ENCODE measurements around the gene DNHD1. TPM values are rescaled to one million over a fixed set of nuclear protein-coding genes. Genes with fewer than 3 reads are reported as not detected.

The DNHD1 gene
- total and polyA plus RNA-seq, 9 of the 15 experiments (the other 6 are each of a cell fraction or from before 2014, with no cell fraction given): 0.82 to 9.7 (median 3.8) TPM

DNA sequence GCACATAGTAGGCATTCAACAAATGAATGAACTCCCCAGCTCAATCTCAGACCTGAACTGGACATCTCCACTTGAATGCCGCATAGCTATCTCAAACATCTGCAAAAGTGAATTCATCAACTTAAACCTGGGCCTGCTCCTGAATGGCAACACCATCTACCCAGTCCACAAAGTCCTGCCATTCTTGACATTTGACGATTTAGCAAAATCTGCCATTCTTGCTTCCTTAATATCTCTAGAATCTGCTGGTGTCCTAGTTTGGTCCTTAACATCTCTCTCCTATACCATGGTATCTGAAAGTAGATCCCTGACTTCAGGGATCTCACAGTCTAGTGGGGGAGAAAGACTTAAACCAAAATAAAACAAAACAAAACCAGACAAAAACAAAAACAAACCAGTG lies 43.9 kb upstream of the DNHD1 start:
- no peaks in the 10 kb centered on the region for H3K4me1 ChIP-seq (replicated peaks in 1 of 2; ENCODE audit: control insufficient read depth in 2 of 2, insufficient read depth in 2 of 2, low read length in 2 of 2)
- intact Hi-C loops (cut with micrococcal nuclease): no loop called here
- no peak overlapping the region for H3K9ac ChIP-seq (ENCODE audit: insufficient read depth in 1 of 2, low read depth in 2 of 2, low read length in 2 of 2)
- no TSS peak for BruUV-seq (replicated peaks)
- POLR2A ChIA-PET: interaction anchor here (0.8 to 1.6 kb wide), 3 partner anchors 16 to 45 kb away, joined by 3 read pairs; partner anchors contain the start of gene TRIM3
- no peak overlapping the region for H2AFZ ChIP-seq (ENCODE audit: low read depth, low read length)
- no peaks in the 10 kb centered on the region for H3K9me1 ChIP-seq (ENCODE audit: control insufficient read depth, insufficient read depth, low read length)
- no peaks in the 10 kb centered on the region for H3K79me2 ChIP-seq (ENCODE audit: control insufficient read depth, insufficient read depth, low read length)
- no peak overlapping the region for H3K27ac ChIP-seq (ENCODE audit: extremely low read depth, low read depth, low read length)
- H3K9me3 ChIP-seq (replicated peaks; ENCODE audit: control insufficient read depth, insufficient read depth, low read depth, low read length): no peaks in the 10 kb centered on the region
- WGBS (ENCODE audit: insufficient coverage, low coverage, missing lambda C conversion rate): 27% methylated on average over 2 of the region's 2 CpGs
- H4K20me1 ChIP-seq (replicated peaks; ENCODE audit: control insufficient read depth, insufficient read depth, low read length): no peaks in the 10 kb centered on the region; the same call in 1 of the 2 replicates
- FAIRE-seq (no peak), DNase-seq (ENCODE audit: extremely low read depth in 1 of 4, low spot score in 3 of 4) (no peak), ATAC-seq (no peak)
- H3K4me2 ChIP-seq (ENCODE audit: insufficient read depth, low read length): no peak overlapping the region
- TF ChIP-seq C11orf30 (IDR thresholded peaks at IDR 0.05; ENCODE audit: low read depth): 0 out of 2 replicates have a peak, but pooled peaks have one; percentile 7
- TF ChIP-seq SP1 (CRISPR knock-in tag; IDR thresholded peaks at IDR 0.05): no peak
- 0 out of 2 replicates have a peak, but pooled peaks have one; percentile 16 for TF ChIP-seq ZNF316 (IDR thresholded peaks at IDR 0.05)
- CTCF ChIA-PET (ENCODE audit: low intra/inter-chr PET ratio): interaction anchor here (0.7 kb wide), 1 partner anchor 87 kb away, joined by 3 read pairs; no protein-coding TSS in a partner anchor
- H3K27me3 ChIP-seq (ENCODE audit: control insufficient read depth in 2 of 2, insufficient read depth in 2 of 2, low read length in 2 of 2): no peaks in the 10 kb centered on the region
- no peaks in the 10 kb centered on the region; the same call in 2 of the 3 replicates for H3K36me3 ChIP-seq (ENCODE audit: control insufficient read depth, insufficient read depth, low read length)
- no peak overlapping the region for H3K4me3 ChIP-seq
- in situ Hi-C loops (cut with MboI): no loop called here

GRCh38 chr11:6455070-6455469 lies 42.0 kb upstream of the DNHD1 start:
- BruUV-seq (replicated peaks): no TSS peak
- no peak for TF ChIP-seq CUX1 (CRISPR knock-in tag; IDR thresholded peaks at IDR 0.05)
- TF ChIP-seq TOE1 (IDR thresholded peaks at IDR 0.05; ENCODE audit: borderline replicate concordance): peak; percentile 42; the same call in 1 of the 2 replicates
- no peak for TF ChIP-seq TOE1 (CRISPR knock-in tag; IDR thresholded peaks at IDR 0.05; ENCODE audit: borderline replicate concordance, low read depth)
- TF ChIP-seq TFE3 (CRISPR knock-in tag; IDR thresholded peaks at IDR 0.05): peak; percentile 92
- TF ChIP-seq RAD51 (IDR thresholded peaks at IDR 0.05; ENCODE audit: borderline replicate concordance, low read depth): peak; percentile 57
- DNase-seq (ENCODE audit: extremely low read depth in 1 of 4, low spot score in 3 of 4) (no peak), FAIRE-seq (no peak), ATAC-seq (no peak)
- intact Hi-C loops (cut with micrococcal nuclease) (no loop called here), in situ Hi-C loops (cut with MboI) (no loop called here)
- CTCF ChIA-PET (ENCODE audit: low intra/inter-chr PET ratio): no interaction called here
- Histone ChIP-seq H3K4me2 (ENCODE audit: insufficient read depth, low read length) (no peak overlapping the region), H3K4me1 (replicated peaks in 1 of 2; ENCODE audit: control insufficient read depth in 2 of 2, insufficient read depth in 2 of 2, low read length in 2 of 2) (no peaks in the 10 kb centered on the region), H3K27ac (ENCODE audit: extremely low read depth, low read depth, low read length) (no peak overlapping the region), H3K27me3 (ENCODE audit: control insufficient read depth in 2 of 2, insufficient read depth in 2 of 2, low read length in 2 of 2) (no peaks in the 10 kb centered on the region), H3K9me3 (replicated peaks; ENCODE audit: control insufficient read depth, insufficient read depth, low read depth, low read length) (no peaks in the 10 kb centered on the region), H3K36me3 (ENCODE audit: control insufficient read depth, insufficient read depth, low read length) (no peaks in the 10 kb centered on the region; the same call in 2 of the 3 replicates), H2AFZ (ENCODE audit: low read depth, low read length) (no peak overlapping the region), H4K20me1 (replicated peaks; ENCODE audit: control insufficient read depth, insufficient read depth, low read length) (no peaks in the 10 kb centered on the region; the same call in 1 of the 2 replicates), H3K4me3 (no peak overlapping the region), H3K79me2 (ENCODE audit: control insufficient read depth, insufficient read depth, low read length) (no peaks in the 10 kb centered on the region), H3K9ac (ENCODE audit: insufficient read depth in 1 of 2, low read depth in 2 of 2, low read length in 2 of 2) (no peak overlapping the region), H3K9me1 (ENCODE audit: control insufficient read depth, insufficient read depth, low read length) (no peaks in the 10 kb centered on the region)
- POLR2A ChIA-PET: interaction anchor here (0.6 to 1.3 kb wide), 3 partner anchors 12 to 53 kb away, joined by 3 to 11 read pairs (median 4); no protein-coding TSS in a partner anchor
- 57% methylated on average over 2 of the region's 2 CpGs for WGBS (ENCODE audit: insufficient coverage, low coverage, missing lambda C conversion rate)
